Measurements from ENCODE around the gene LNPK.

GRCh38 chr2:175918935-175919334 lies 83.1 kb downstream of the LNPK start:
- TF ChIP-seq CTCF (IDR thresholded peaks at IDR 0.05) (no peak), POLR2A (IDR thresholded peaks at IDR 0.05) (no peak)
